Measurements from ENCODE around the gene MPHOSPH8.

Gene MPHOSPH8

DNA sequence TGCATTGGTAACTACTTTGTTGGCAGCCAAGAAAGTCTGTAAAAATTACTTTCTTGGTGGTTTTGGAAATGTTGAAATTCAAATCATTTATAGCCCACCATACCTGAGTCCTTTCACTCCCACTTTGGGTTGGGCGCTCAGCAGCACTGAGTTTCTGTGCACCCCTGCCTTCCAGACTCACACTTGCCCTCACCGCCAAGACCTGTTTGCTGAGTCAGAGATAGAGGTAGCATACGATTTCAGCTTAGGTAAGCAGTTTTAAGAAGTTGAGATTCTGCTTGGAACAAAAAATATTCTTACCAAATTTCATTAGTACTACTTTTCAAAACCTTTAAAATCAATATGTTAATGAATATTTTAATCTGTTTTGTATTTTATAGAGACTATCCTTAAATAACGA is 12.6 kb downstream of the MPHOSPH8 start:
- no peak for DNase-seq (ENCODE audit: low spot score)
- no peak overlapping the region for H3K27ac ChIP-seq
- ChIA-PET CTCF (no interaction called here), POLR2A (ENCODE audit: low non-redundant PET) (no interaction called here)
- TF ChIP-seq, protein P1, sequence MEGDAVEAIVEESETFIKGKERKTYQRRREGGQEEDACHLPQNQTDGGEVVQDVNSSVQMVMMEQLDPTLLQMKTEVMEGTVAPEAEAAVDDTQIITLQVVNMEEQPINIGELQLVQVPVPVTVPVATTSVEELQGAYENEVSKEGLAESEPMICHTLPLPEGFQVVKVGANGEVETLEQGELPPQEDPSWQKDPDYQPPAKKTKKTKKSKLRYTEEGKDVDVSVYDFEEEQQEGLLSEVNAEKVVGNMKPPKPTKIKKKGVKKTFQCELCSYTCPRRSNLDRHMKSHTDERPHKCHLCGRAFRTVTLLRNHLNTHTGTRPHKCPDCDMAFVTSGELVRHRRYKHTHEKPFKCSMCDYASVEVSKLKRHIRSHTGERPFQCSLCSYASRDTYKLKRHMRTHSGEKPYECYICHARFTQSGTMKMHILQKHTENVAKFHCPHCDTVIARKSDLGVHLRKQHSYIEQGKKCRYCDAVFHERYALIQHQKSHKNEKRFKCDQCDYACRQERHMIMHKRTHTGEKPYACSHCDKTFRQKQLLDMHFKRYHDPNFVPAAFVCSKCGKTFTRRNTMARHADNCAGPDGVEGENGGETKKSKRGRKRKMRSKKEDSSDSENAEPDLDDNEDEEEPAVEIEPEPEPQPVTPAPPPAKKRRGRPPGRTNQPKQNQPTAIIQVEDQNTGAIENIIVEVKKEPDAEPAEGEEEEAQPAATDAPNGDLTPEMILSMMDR (conservative IDR thresholded peaks at IDR 0.05; ENCODE audit: low read depth), result no peak

DNA sequence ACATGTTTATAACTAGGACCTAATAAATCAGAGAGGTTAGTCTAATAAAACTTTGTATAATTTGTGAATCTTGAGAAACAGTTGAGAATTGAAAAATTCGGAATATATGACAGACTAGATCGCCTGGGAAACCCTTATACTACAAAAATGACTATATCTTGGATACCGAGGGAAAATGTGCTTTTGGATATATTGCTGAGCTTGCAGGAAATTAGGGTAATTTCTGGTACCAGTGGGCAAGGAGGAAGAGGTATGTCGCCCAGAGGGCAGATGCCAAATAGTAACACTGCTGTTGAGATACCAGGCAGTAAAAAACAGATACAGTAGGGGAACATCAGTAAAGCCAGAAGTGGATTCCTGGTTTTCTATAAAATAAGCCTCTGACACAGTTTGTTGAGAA is 17.3 kb downstream of the MPHOSPH8 start:
- ChIA-PET CTCF (no interaction called here), POLR2A (ENCODE audit: low non-redundant PET) (no interaction called here)
- no peak for DNase-seq (ENCODE audit: low spot score)
- H3K27ac ChIP-seq, result no peak overlapping the region
- TF ChIP-seq, protein P1 (conservative IDR thresholded peaks at IDR 0.05; ENCODE audit: low read depth), result no peak

DNA sequence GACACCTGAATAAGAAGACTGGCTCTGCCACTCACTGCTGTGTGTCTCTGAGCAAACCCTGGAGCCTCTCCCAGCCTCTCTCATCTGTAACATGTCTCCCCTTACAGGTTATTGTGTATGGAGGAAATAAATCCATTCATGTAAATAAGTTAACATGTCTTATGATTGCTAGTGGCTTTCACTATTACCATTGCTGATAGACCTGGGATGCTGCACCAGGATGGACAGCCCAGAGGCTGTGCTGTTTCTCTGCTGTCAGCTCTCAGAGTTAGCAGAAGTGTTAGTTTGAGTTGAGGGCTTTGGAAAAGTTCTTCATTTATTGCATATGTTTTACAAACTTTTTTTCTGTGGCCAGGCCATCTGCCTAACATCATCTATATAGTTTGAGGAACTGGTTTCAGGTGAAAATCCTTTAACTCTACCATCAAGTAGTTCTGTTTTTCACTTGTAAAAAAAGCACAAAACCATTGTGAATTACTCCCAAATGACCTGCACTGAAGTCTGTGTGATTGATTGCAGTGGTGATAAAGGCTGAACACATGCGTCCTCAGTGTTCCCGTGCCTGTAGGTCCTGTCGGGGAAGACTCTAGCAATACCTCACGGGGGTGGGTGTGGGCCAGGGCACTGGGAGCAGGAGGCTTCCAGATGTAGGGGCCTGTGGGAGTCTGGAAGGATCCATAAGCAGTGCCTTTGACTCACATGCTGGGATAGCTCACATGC is 24.6 kb downstream of the MPHOSPH8 start:
- POLR2A ChIA-PET (ENCODE audit: low non-redundant PET), result no interaction called here
- DNase-seq (ENCODE audit: low spot score), result no peak
- H3K27ac ChIP-seq, result no peak overlapping the region
- TF ChIP-seq, protein P1 (conservative IDR thresholded peaks at IDR 0.05; ENCODE audit: low read depth), result no peak
- CTCF ChIA-PET, result interaction anchor here (0.6 kb wide), 2 partner anchors 13 to 78 kb away, joined by 3 to 5 read pairs; no protein-coding TSS in a partner anchor

DNA sequence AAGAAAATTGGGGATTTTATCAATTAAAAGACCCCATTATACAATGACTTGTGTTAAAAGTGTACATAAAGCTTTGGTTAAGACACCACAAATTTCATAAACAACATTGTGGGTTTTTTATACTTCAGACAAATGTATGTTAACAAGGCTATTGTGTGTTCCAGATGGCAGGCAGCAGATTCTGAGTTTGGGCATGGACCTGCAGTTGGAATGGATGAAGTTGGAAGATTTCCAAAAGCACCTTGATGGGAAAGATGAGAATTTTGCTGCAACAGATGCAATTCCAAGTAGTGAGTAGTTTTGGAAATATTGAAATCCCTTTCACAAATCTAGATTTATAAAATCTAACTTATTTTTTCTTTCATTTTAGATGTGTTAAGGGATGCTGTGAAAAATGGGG is 25.4 kb downstream of the MPHOSPH8 start:
- DNase-seq (ENCODE audit: low spot score), result no peak
- TF ChIP-seq, protein P1 (conservative IDR thresholded peaks at IDR 0.05; ENCODE audit: low read depth), result no peak
- H3K27ac ChIP-seq, result no peak overlapping the region
- ChIA-PET POLR2A (ENCODE audit: low non-redundant PET) (no interaction called here), CTCF (interaction anchor here (0.6 kb wide), 1 partner anchor 77 kb away, joined by 3 read pairs; no protein-coding TSS in a partner anchor)

DNA sequence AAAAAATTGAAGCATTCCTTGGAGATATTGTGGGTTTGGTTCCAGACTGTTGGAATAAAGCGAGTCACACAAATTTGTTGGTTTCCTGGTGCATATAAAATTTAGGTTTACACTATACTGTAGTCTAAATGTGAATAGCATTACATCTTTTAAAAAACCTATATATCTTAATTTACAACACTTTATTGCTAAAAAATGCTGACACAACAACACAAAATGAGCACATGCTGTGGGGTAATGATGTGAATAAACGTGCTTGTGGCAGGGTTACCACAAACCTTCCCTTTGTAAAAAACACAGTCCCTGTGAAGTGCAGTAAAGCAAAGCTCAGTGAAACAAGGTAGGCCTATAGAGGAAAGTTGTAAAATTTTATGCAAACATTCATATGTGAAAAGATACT is 27.7 kb downstream of the MPHOSPH8 start:
- ChIA-PET CTCF (no interaction called here), POLR2A (ENCODE audit: low non-redundant PET) (no interaction called here)
- TF ChIP-seq, protein P1 (conservative IDR thresholded peaks at IDR 0.05; ENCODE audit: low read depth), result no peak
- no peak overlapping the region for H3K27ac ChIP-seq
- DNase-seq (ENCODE audit: low spot score), result no peak

DNA sequence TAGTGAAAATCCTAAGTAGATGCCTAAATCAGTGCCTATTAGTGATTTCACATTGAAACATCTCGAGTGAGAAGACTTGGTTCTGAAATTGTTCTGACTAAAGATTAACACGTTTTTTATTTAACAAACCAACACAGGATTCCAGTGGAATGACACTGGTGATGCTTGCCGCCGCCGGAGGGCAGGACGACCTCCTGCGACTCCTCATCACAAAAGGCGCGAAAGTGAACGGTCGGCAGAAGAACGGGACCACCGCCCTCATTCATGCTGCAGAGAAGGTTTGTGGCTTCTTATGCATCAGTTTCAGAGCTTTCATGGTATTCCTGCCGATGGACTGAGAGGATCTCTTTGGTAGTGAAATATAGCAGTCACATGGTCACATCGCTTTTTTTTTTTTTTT is 28.1 kb downstream of the MPHOSPH8 start:
- ChIA-PET POLR2A (ENCODE audit: low non-redundant PET) (no interaction called here), CTCF (no interaction called here)
- H3K27ac ChIP-seq, result no peak overlapping the region
- TF ChIP-seq, protein P1 (conservative IDR thresholded peaks at IDR 0.05; ENCODE audit: low read depth), result no peak
- no peak for DNase-seq (ENCODE audit: low spot score)

All from RWPE1 (cell line).